IMR-90 (cell line): Measurements from ENCODE around the gene AOC2. TPM values are rescaled to one million over a fixed set of nuclear protein-coding genes. Genes with fewer than 3 reads are reported as not detected.
"Not testable (repeated sequence)": the region's sequence is repeated elsewhere in the genome, so short reads cannot be mapped to it uniquely, and the experiment has no call there.

Experiments
- ATAC-seq: fragments of 200-7000 bp; cut with Tn5 transposase; 2 replicates; pipeline ENCODE4 v1.9.1; 2020; ENCODE audit warnings: low read depth, mild to moderate bottlenecking, moderate library complexity
- BruUV-seq: library from RNA; stranded (reverse); fragments of 400-500 nt; replicated peaks from 2 replicates; lab custom pipeline; 2021; lab: Mats Ljungman, UMichigan
- CTCF ChIA-PET: fragments of 300-600 bp; formaldehyde crosslinking; extraction: SDS; loops from one replicate; lab custom pipeline; 2021; ENCODE audit warnings: antibody characterized with exemption; lab: Yijun Ruan, JAX
- POLR2A ChIA-PET: fragments of 300-600 bp; sonication (Branson Sonifier 250); formaldehyde crosslinking; loops from one replicate; lab custom pipeline; 2022; ENCODE audit warnings: antibody characterized with exemption; ENCODE audit not compliant: unreplicated experiment; lab: Charles Lee
- DNase-seq: peaks from one replicate; pipeline ENCODE4 v3.0.0; 2013
- H2AFZ ChIP-seq: replicated peaks from 2 replicates; pipeline ENCODE3; 2013; ENCODE audit warnings: low read length, mild to moderate bottlenecking; ENCODE audit not compliant: poor library complexity
- H2AK5ac ChIP-seq: 2 replicates; pipeline ENCODE4 v1.6.1; 2013; ENCODE audit warnings: low read depth, low read length, inconsistent platforms
- H2AK9ac ChIP-seq: replicated peaks from 2 replicates; pipeline ENCODE3; 2013; ENCODE audit warnings: mild to moderate bottlenecking, low read depth, low read length, moderate library complexity; ENCODE audit not compliant: poor library complexity
- H2BK120ac ChIP-seq: 2 replicates; pipeline ENCODE4 v1.6.1; 2013; ENCODE audit warnings: low read depth, low read length, inconsistent platforms
- H2BK15ac ChIP-seq: 3 replicates; pipeline ENCODE4 v1.6.1; 2013; ENCODE audit warnings: low read depth, low read length, inconsistent platforms
- H2BK20ac ChIP-seq: 2 replicates; pipeline ENCODE4 v1.6.1; 2013; ENCODE audit warnings: low read depth, mild to moderate bottlenecking, inconsistent platforms, low read length, moderate library complexity
- H2BK5ac ChIP-seq: 2 replicates; pipeline ENCODE4 v1.6.1; 2013; ENCODE audit warnings: mild to moderate bottlenecking, low read depth, low read length, inconsistent platforms; ENCODE audit not compliant: poor library complexity, severe bottlenecking
- H3K14ac ChIP-seq: replicated peaks from 2 replicates; pipeline ENCODE4 v1.6.1; 2013; ENCODE audit warnings: low read depth, low read length, inconsistent platforms
- H3K18ac ChIP-seq: 2 replicates; pipeline ENCODE4 v1.6.1; 2013; ENCODE audit warnings: low read depth, low read length, control low read depth
- H3K23ac ChIP-seq: 2 replicates; pipeline ENCODE4 v1.6.1; 2013; ENCODE audit warnings: low read depth, low read length, inconsistent platforms
- H3K27ac ChIP-seq: 2 replicates; pipeline ENCODE4 v1.5.1; 2013; ENCODE audit warnings: mild to moderate bottlenecking, control low read depth, low read length; ENCODE audit not compliant: insufficient read depth
- H3K27me3 ChIP-seq: 2 replicates; pipeline ENCODE4 v1.6.1; 2013; ENCODE audit warnings: low read length; ENCODE audit not compliant: control insufficient read depth, insufficient read depth
- H3K36me3 ChIP-seq: 2 replicates; pipeline ENCODE4 v1.6.1; 2013; ENCODE audit warnings: low read length, mixed read lengths; ENCODE audit not compliant: control insufficient read depth, insufficient read depth
- H3K4ac ChIP-seq: 2 replicates; pipeline ENCODE4 v1.6.1; 2013; ENCODE audit warnings: low read depth, low read length, inconsistent platforms
- H3K4me1 ChIP-seq: 2 replicates; pipeline ENCODE4 v1.6.1; 2013; ENCODE audit warnings: low read length, mixed read lengths; ENCODE audit not compliant: control insufficient read depth, insufficient read depth
- H3K4me2 ChIP-seq: 2 replicates; pipeline ENCODE4 v1.6.1; 2013; ENCODE audit warnings: low read depth, mild to moderate bottlenecking, control low read depth, low read length, moderate library complexity
- H3K4me3 ChIP-seq: 2 replicates; pipeline ENCODE4 v1.5.1; 2013; ENCODE audit warnings: low read depth, mild to moderate bottlenecking, control low read depth, low read length, moderate library complexity; ENCODE audit not compliant: insufficient read depth
- H3K56ac ChIP-seq: 2 replicates; pipeline ENCODE4 v1.6.1; 2013; ENCODE audit warnings: low read length, inconsistent platforms; ENCODE audit not compliant: insufficient read depth; ENCODE audit errors: extremely low read depth
- H3K79me1 ChIP-seq, 2 experiments: 2 replicates each; pipeline ENCODE4 v1.6.1; 2013; ENCODE audit warnings: low read length in 2 of 2, inconsistent platforms in 1 of 2, low read depth in 1 of 2
- H3K9ac ChIP-seq: 2 replicates; pipeline ENCODE4 v1.6.1; 2013; ENCODE audit warnings: low read depth, low read length, control low read depth
- H3K9me1 ChIP-seq: 2 replicates; pipeline ENCODE4 v1.6.1; 2013; ENCODE audit warnings: low read length, inconsistent platforms; ENCODE audit not compliant: insufficient read depth
- H3K9me3 ChIP-seq: 2 replicates; pipeline ENCODE4 v1.6.1; 2013; ENCODE audit warnings: low read length; ENCODE audit not compliant: control insufficient read depth, insufficient read depth
- H4K20me1 ChIP-seq: 2 replicates; pipeline ENCODE4 v1.6.1; 2013; ENCODE audit warnings: low read length, inconsistent platforms; ENCODE audit not compliant: insufficient read depth
- H4K5ac ChIP-seq: 2 replicates; pipeline ENCODE4 v1.6.1; 2013; ENCODE audit warnings: mild to moderate bottlenecking, low read depth, low read length, control low read depth
- H4K8ac ChIP-seq, 2 experiments: 2 replicates each; pipeline ENCODE4 v1.6.1; 2013; ENCODE audit warnings: low read depth in 2 of 2, low read length in 2 of 2, control low read depth in 1 of 2, inconsistent platforms in 1 of 2
- H4K91ac ChIP-seq: 2 replicates; pipeline ENCODE4 v1.6.1; 2013; ENCODE audit warnings: low read depth, low read length, inconsistent platforms; ENCODE audit not compliant: insufficient read depth
- BHLHE40 ChIP-seq: fragments of 150-350 bp; IDR thresholded peaks from 2 replicates; pipeline ENCODE4 v1.6.1; 2016; ENCODE audit warnings: mild to moderate bottlenecking, low read depth, low read length
- CHD1 ChIP-seq: IDR thresholded peaks from 2 replicates; pipeline ENCODE4 v1.6.1; 2012; ENCODE audit warnings: low read depth, low read length, improper control_type of control experiment
- RFX5 ChIP-seq: IDR thresholded peaks from 2 replicates; pipeline ENCODE4 v1.8.0; 2012; ENCODE audit warnings: low read depth, mild to moderate bottlenecking, low read length, moderate library complexity
- SMC3 ChIP-seq: fragments of 150-350 bp; IDR thresholded peaks from 2 replicates; pipeline ENCODE4 v1.6.1; 2016; ENCODE audit warnings: low read depth, mild to moderate bottlenecking, antibody characterized with exemption, low read length, moderate library complexity
- WGBS, 2 experiments: methylation state at CpG; one replicate each; pipeline versions ENCODE4 v1.1.5 to v1.1.7; 2013; ENCODE audit warnings: missing lambda C conversion rate in 2 of 2; ENCODE audit not compliant: insufficient read length in 1 of 2; ENCODE audit errors: extremely low coverage in 2 of 2; 5-methylcytosine and 5-hydroxymethylcytosine counted together
- dilution Hi-C: fragments of 300-500 bp; cut with HindIII; formaldehyde crosslinking; loops from one replicate; pipeline ENCODE4 v1.14.3; 2018; ENCODE audit warnings: low sequenced_read_pairs; ENCODE audit not compliant: unreplicated experiment
- in situ Hi-C: fragments of 300-500 bp; cut with MboI; formaldehyde crosslinking; loops from 3 replicates; pipeline ENCODE4 v1.14.3; 2019; ENCODE audit warnings: low sequenced_read_pairs, inconsistent platforms, mixed read lengths
- intact Hi-C: fragments of 100-400 bp; cut with micrococcal nuclease; formaldehyde crosslinking; loops from 2 replicates; pipeline ENCODE4 v1.10.0; 2022
- polyA plus RNA-seq, 3 experiments: library from polyadenylated mRNA; depleted of rRNA; stranded (reverse); fragments of >200 nt; gene quantifications; 2 replicates each; pipeline ENCODE4 v1.2.3, GENCODE V29; 2012; ENCODE audit warnings: low replicate concordance in 1 of 3
- total RNA-seq: library from RNA; depleted of rRNA; stranded (reverse); fragments of >200 nt; gene quantifications from 2 replicates; pipeline ENCODE4 v1.2.3, GENCODE V29; 2012
- TF ChIP-seq, protein P1 (sequence below): fragments of 150-350 bp; IDR thresholded peaks from 2 replicates; pipeline ENCODE4 v1.6.1; 2017; ENCODE audit warnings: mild to moderate bottlenecking, antibody characterized with exemption, low read length, low read depth

Gene AOC2
- total and polyA plus RNA-seq, 2 of the 4 experiments (the other 2 are of a cell fraction): 0.36 to 0.41 TPM

DNA sequence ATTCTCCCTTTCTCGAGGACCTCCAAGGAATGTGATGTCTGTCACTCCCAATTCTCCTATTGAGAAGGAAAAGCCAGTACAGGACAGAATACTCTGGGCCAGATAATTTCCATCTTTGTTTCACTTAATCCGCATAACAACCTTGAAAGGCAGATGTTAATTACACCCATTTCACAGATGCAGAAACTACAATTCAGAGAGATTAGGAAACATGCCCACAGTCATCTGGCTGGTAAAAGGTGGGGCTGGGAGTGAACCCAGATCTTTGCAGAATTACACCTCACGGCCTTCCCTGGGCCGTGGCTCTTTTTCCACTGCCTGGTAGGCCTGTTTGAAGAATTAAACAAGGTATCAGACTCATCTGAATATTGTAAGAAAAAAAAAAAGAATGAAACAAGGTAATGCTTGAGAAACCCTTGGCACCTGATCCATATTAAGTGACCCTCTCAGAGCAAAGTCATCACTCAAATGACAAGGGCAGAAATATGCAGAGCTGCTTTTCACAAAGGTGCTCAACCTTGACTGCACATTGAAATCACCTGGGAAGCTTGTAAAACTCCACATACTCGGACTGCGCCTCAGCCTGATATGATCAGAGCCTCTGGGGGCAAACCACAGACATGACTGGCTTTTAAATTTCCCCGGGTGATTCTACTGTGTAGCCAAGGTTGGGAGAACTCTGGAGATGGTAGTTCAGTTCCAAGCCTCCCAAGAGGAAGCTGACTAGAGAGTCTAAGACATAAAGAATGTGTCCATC lies 39.6 kb downstream of the AOC2 start:
- Histone ChIP-seq H2BK120ac (no peak overlapping the region), H3K4me1 (peaks cover 2% of the 10 kb centered on the region; the same call in 1 of the 2 replicates), H3K9me3 (no peaks in the 10 kb centered on the region), H2AK9ac (no peak overlapping the region), H3K36me3 (no peaks in the 10 kb centered on the region), H4K20me1 (no peaks in the 10 kb centered on the region), H3K4me2 (no peak overlapping the region), H3K79me1 (no peaks in the 10 kb centered on the region), H4K8ac (no peak overlapping the region), H4K5ac (no peak overlapping the region), H2BK20ac (no peak overlapping the region), H3K23ac (no peak overlapping the region), H2BK15ac (no peak overlapping the region), H2AFZ (no peak overlapping the region), H3K27me3 (peaks cover 19% of the 10 kb centered on the region), H3K27ac (no peak overlapping the region), H4K91ac (no peak overlapping the region), H3K18ac (no peak overlapping the region), H3K4me3 (no peak overlapping the region), H3K14ac (no peak overlapping the region), H3K9me1 (no peaks in the 10 kb centered on the region; the same call in 1 of the 2 replicates), H2BK5ac (no peak overlapping the region), H2AK5ac (no peak overlapping the region), H3K9ac (no peak overlapping the region), H3K4ac (no peak overlapping the region), H3K56ac (no peak overlapping the region)
- ChIA-PET CTCF (no interaction called here), POLR2A (no interaction called here)
- dilution Hi-C loops: no loop called here
- WGBS, 2 experiments: 83% methylated on average over 2 of the region's 7 CpGs; no CpG with 5 or more reads in 1 of the 2 experiments
- DNase-seq: no peak
- no peak for ATAC-seq
- TF ChIP-seq CHD1 (no peak), SMC3 (no peak), BHLHE40 (no peak), RFX5 (no peak)
- TF ChIP-seq, protein P1, sequence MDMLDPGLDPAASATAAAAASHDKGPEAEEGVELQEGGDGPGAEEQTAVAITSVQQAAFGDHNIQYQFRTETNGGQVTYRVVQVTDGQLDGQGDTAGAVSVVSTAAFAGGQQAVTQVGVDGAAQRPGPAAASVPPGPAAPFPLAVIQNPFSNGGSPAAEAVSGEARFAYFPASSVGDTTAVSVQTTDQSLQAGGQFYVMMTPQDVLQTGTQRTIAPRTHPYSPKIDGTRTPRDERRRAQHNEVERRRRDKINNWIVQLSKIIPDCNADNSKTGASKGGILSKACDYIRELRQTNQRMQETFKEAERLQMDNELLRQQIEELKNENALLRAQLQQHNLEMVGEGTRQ: no peak
- BruUV-seq: no TSS peak
- intact Hi-C loops: no loop called here
- in situ Hi-C loops: loop anchor here (25.0 kb wide), 1 partner anchor 428 kb away; no protein-coding TSS in a partner anchor

- H2BK120ac ChIP-seq, H3K14ac ChIP-seq, H3K9ac ChIP-seq, H2BK5ac ChIP-seq, dilution Hi-C loops, H3K79me1 ChIP-seq, H3K9me1 ChIP-seq, H3K4me1 ChIP-seq, DNase-seq, H2BK15ac ChIP-seq, H4K20me1 ChIP-seq, H3K9me3 ChIP-seq, H3K27ac ChIP-seq, BruUV-seq, intact Hi-C loops, ATAC-seq, H3K4me2 ChIP-seq, CTCF ChIA-PET, H3K4ac ChIP-seq, H3K4me3 ChIP-seq, H2AK5ac ChIP-seq, POLR2A ChIA-PET, H3K18ac ChIP-seq, H3K36me3 ChIP-seq, H4K5ac ChIP-seq, H2BK20ac ChIP-seq, H3K23ac ChIP-seq, H2AFZ ChIP-seq, H2AK9ac ChIP-seq, H4K8ac ChIP-seq, H3K56ac ChIP-seq, H4K91ac ChIP-seq: not testable (repeated sequence)
- in situ Hi-C loops: loop anchor here (25.0 kb wide), 1 partner anchor 426 kb away; no protein-coding TSS in a partner anchor
- WGBS, 2 experiments: 100% methylated on average over 1 of the region's 3 CpGs; no CpG with 5 or more reads in 1 of the 2 experiments
- H3K27me3 ChIP-seq: peaks cover 17% of the 10 kb centered on the region
These were observed 41.4 kb downstream of the AOC2 start for GRCh38 chr17:42885806-42886205.
